Calu3 (cell line): Measurements from ENCODE around the gene TENM4. TPM values are rescaled to one million over a fixed set of nuclear protein-coding genes. Genes with fewer than 3 reads are reported as not detected.

Experiments
- BruUV-seq: library from RNA; stranded (reverse); fragments of 400-500 nt; replicated peaks from 2 replicates; lab custom pipeline; 2021; lab: Mats Ljungman, UMichigan
- CTCF ChIA-PET: fragments of 300-600 bp; sonication (Branson Sonifier 250); formaldehyde crosslinking; loops from one replicate; lab custom pipeline; 2022; ENCODE audit warnings: antibody characterized with exemption; lab: Charles Lee
- DNase-seq: peaks from one replicate; pipeline ENCODE4 v3.0.0; 2022
- H3K27ac Mint-ChIP-seq: one replicate; pipeline ENCODE4 v1.8.0; 2022; ENCODE audit warnings: mixed read lengths; ENCODE audit not compliant: unreplicated experiment
- H3K27me3 Mint-ChIP-seq: one replicate; pipeline ENCODE4 v1.8.0; 2022; ENCODE audit warnings: mixed read lengths; ENCODE audit not compliant: unreplicated experiment
- H3K36me3 Mint-ChIP-seq: one replicate; pipeline ENCODE4 v1.8.0; 2022; ENCODE audit warnings: mild to moderate bottlenecking, moderate library complexity, mixed read lengths; ENCODE audit not compliant: insufficient read depth, unreplicated experiment
- H3K4me1 Mint-ChIP-seq: one replicate; pipeline ENCODE4 v1.8.0; 2022; ENCODE audit warnings: mild to moderate bottlenecking, low read depth, mixed read lengths; ENCODE audit not compliant: unreplicated experiment
- H3K4me3 Mint-ChIP-seq: one replicate; pipeline ENCODE4 v1.8.0; 2022; ENCODE audit warnings: mild to moderate bottlenecking, low read depth, moderate library complexity, mixed read lengths; ENCODE audit not compliant: unreplicated experiment
- H3K9me3 Mint-ChIP-seq: one replicate; pipeline ENCODE4 v1.8.0; 2022; ENCODE audit warnings: low read depth, mixed read lengths; ENCODE audit not compliant: unreplicated experiment
- CTCF ChIP-seq: fragments of 200-600 bp; IDR thresholded peaks from one replicate; pipeline ENCODE4 v1.8.0; 2022; ENCODE audit warnings: antibody characterized with exemption; ENCODE audit not compliant: unreplicated experiment
- intact Hi-C: fragments of 100-400 bp; cut with micrococcal nuclease; formaldehyde crosslinking; loops from one replicate; pipeline ENCODE4 v1.10.0; 2022; ENCODE audit not compliant: unreplicated experiment
- total RNA-seq: library from RNA; stranded (reverse); gene quantifications from 2 replicates; pipeline ENCODE4 v1.2.3, GENCODE V29; 2022

The TENM4 gene
- total RNA-seq, 1 experiment from 2014 or later: not detected

- no peak overlapping the region for H3K27ac Mint-ChIP-seq
- no TSS peak for BruUV-seq
- peaks cover 13% of the 10 kb centered on the region for H3K27me3 Mint-ChIP-seq
- H3K4me3 Mint-ChIP-seq: no peak overlapping the region
- H3K4me1 Mint-ChIP-seq: no peaks in the 10 kb centered on the region
- H3K9me3 Mint-ChIP-seq: peaks cover 8% of the 10 kb centered on the region
- no peak for TF ChIP-seq CTCF
- DNase-seq: no peak
- intact Hi-C loops: no loop called here
- H3K36me3 Mint-ChIP-seq: no peaks in the 10 kb centered on the region
- CTCF ChIA-PET: no interaction called here
Measured at GRCh38 chr11:79415912-79416311, 24.9 kb downstream of the TENM4 start.

GRCh38 chr11:79415411-79415810 is 25.4 kb downstream of the TENM4 start:
- intact Hi-C loops: no loop called here
- CTCF ChIA-PET: no interaction called here
- H3K27ac Mint-ChIP-seq: no peak overlapping the region
- BruUV-seq: no TSS peak
- no peak for TF ChIP-seq CTCF
- no peaks in the 10 kb centered on the region for H3K4me1 Mint-ChIP-seq
- no peak for DNase-seq
- peaks cover 8% of the 10 kb centered on the region for H3K9me3 Mint-ChIP-seq
- H3K27me3 Mint-ChIP-seq: peaks cover 18% of the 10 kb centered on the region
- H3K36me3 Mint-ChIP-seq: no peaks in the 10 kb centered on the region
- H3K4me3 Mint-ChIP-seq: no peak overlapping the region

- Mint-ChIP-seq H3K27me3 (peaks cover 22% of the 10 kb centered on the region), H3K4me3 (no peak overlapping the region), H3K27ac (no peak overlapping the region), H3K36me3 (no peaks in the 10 kb centered on the region), H3K9me3 (peaks cover 8% of the 10 kb centered on the region), H3K4me1 (no peaks in the 10 kb centered on the region)
- intact Hi-C loops: no loop called here
- CTCF ChIA-PET: no interaction called here
- TF ChIP-seq CTCF: no peak
- BruUV-seq: no TSS peak
- no peak for DNase-seq
Measured at GRCh38 chr11:79414644-79415317, 26.0 kb downstream of the TENM4 start.

GRCh38 chr11:79414041-79414440 is 26.8 kb downstream of the TENM4 start:
- Mint-ChIP-seq H3K27ac (no peak overlapping the region), H3K4me1 (no peaks in the 10 kb centered on the region), H3K4me3 (no peak overlapping the region), H3K27me3 (peaks cover 22% of the 10 kb centered on the region), H3K9me3 (peaks cover 8% of the 10 kb centered on the region), H3K36me3 (no peaks in the 10 kb centered on the region)
- no peak for TF ChIP-seq CTCF
- BruUV-seq: no TSS peak
- intact Hi-C loops: no loop called here
- CTCF ChIA-PET: interaction anchor here (0.7 kb wide), 2 partner anchors 43 to 157 kb away, joined by 3 read pairs; no protein-coding TSS in a partner anchor
- no peak for DNase-seq
